ENCODE data around the gene TERB1.

DNA sequence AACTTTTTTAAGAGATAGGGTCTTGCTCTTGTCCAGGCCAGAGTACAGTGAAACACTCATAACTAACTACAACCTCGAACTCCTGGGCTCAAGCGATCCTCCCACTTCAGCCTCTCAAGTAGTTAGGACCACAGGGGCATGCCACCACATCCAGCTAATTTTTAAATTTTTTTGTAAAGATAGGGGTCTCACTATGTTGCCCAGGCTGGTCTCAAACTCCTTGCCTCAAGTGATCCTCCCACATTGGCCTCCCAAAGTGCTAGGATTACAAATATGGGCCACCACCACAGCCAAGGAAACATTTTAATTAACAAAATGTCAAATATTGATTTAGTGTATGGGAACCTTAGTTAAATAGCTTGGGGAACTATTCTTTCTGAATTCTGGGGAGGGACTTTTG is 47.2 kb downstream of the TERB1 start:
- TF ChIP-seq, protein P1, sequence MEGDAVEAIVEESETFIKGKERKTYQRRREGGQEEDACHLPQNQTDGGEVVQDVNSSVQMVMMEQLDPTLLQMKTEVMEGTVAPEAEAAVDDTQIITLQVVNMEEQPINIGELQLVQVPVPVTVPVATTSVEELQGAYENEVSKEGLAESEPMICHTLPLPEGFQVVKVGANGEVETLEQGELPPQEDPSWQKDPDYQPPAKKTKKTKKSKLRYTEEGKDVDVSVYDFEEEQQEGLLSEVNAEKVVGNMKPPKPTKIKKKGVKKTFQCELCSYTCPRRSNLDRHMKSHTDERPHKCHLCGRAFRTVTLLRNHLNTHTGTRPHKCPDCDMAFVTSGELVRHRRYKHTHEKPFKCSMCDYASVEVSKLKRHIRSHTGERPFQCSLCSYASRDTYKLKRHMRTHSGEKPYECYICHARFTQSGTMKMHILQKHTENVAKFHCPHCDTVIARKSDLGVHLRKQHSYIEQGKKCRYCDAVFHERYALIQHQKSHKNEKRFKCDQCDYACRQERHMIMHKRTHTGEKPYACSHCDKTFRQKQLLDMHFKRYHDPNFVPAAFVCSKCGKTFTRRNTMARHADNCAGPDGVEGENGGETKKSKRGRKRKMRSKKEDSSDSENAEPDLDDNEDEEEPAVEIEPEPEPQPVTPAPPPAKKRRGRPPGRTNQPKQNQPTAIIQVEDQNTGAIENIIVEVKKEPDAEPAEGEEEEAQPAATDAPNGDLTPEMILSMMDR (IDR thresholded peaks at IDR 0.05; ENCODE audit: low read depth, low read length), result no peak
- TF ChIP-seq POLR2A (IDR thresholded peaks at IDR 0.05; ENCODE audit: extremely low read depth, insufficient read length) (no peak), MYC (IDR thresholded peaks at IDR 0.05; ENCODE audit: low read depth, low read length) (no peak)
- TF ChIP-seq, protein P2, sequence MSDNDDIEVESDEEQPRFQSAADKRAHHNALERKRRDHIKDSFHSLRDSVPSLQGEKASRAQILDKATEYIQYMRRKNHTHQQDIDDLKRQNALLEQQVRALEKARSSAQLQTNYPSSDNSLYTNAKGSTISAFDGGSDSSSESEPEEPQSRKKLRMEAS (IDR thresholded peaks at IDR 0.05; ENCODE audit: low read depth, low read length), result no peak
